GM12873 (cell line): Measurements from ENCODE around the gene CNPY2.

ENCODE experiments used
- TF ChIP-seq, protein P1 (sequence below): IDR thresholded peaks from 2 replicates; pipeline ENCODE4 v1.5.1; 2012; ENCODE audit warnings: low read depth, mild to moderate bottlenecking, moderate library complexity, low read length, control low read depth; ENCODE audit not compliant: insufficient read depth; ENCODE audit errors: missing control alignments

CNPY2 gene

DNA sequence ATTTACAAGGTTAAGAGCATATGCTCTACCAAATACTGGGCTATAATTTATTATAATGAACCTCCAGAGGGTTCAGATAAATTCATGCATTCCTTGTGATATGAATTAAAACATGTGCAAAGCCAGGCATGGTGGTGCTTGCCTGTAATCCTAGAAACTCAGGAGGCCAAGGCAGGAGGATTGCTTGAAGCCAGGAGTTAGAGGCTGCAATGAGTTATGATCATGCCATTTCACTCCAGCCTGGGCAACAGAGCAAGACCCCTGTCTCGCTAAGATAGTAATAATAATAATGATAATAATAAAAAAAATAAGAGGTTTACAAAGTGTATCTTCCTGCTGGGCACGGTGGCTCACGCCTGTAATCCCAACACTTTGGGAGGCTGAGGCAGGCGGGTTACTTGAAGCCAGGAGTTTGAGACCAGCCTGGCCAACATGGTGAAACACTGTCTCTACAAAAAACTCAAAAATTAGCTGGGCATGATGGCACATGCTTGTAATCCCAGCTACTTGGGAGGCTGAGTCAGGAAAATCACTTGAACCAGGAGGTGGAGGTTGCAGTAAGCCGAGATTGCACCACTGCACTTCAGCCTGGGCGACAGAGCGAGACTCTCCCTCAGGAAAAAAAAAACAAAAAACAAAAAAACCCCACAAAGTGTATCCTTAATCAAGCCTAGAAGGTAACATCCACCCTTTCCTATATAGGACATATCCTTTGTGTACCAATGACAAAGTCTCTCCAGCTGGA lies 8.4 kb downstream of the CNPY2 start:
- TF ChIP-seq, protein P1, sequence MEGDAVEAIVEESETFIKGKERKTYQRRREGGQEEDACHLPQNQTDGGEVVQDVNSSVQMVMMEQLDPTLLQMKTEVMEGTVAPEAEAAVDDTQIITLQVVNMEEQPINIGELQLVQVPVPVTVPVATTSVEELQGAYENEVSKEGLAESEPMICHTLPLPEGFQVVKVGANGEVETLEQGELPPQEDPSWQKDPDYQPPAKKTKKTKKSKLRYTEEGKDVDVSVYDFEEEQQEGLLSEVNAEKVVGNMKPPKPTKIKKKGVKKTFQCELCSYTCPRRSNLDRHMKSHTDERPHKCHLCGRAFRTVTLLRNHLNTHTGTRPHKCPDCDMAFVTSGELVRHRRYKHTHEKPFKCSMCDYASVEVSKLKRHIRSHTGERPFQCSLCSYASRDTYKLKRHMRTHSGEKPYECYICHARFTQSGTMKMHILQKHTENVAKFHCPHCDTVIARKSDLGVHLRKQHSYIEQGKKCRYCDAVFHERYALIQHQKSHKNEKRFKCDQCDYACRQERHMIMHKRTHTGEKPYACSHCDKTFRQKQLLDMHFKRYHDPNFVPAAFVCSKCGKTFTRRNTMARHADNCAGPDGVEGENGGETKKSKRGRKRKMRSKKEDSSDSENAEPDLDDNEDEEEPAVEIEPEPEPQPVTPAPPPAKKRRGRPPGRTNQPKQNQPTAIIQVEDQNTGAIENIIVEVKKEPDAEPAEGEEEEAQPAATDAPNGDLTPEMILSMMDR = no peak

DNA sequence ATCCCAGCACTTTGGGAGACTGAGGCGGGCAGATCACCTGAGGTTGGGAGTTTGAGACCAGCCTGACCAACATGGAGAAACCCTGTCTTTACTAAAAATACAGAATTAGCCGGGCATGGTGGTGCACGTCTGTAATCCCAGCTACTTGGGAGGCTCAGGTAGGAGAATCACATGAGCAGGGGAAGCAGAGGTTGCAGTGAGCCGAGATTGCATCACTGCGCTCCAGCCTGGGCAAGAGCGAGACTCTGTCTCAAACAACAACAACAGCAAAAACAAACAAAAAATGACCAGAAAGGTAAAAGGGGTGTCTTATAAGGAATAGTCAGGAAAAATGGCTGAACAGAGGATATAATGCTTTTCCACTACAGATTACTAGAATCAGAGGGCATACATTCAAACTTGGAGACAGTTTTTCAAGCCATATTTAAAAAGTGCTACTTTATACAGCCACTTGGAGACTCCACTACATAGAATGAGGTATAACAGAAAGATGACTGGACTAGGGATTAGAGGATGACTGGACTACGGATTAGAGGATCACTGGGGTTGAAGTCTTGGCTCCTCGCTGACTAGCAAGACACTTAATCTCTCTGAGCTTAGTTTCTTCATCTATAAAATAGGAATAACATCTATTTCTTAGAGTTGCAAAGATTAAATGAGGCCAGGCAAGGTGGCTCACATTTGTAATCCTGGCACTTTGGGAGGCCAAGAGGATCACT lies 10.8 kb downstream of the CNPY2 start:
- TF ChIP-seq, protein P1 = no peak

DNA sequence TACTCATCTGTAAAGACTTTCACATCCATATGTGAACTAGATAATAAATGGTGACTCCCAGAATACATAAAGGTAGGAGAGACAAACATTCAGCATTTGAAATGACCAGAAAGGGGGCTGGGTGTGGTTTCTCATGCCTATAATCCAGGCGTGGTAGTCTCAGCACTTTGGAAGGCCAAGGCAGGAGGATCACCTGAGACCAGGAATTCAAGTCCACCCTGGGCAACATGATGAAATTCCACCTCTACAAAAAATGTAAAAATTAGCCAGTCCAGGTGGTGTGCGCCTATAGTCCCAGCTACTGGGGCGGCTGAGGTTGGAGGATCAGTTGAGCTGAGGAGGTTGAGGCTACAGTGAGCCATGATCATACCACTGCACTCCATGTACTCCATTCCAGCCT lies 11.5 kb downstream of the CNPY2 start:
- TF ChIP-seq, protein P1 = no peak

DNA sequence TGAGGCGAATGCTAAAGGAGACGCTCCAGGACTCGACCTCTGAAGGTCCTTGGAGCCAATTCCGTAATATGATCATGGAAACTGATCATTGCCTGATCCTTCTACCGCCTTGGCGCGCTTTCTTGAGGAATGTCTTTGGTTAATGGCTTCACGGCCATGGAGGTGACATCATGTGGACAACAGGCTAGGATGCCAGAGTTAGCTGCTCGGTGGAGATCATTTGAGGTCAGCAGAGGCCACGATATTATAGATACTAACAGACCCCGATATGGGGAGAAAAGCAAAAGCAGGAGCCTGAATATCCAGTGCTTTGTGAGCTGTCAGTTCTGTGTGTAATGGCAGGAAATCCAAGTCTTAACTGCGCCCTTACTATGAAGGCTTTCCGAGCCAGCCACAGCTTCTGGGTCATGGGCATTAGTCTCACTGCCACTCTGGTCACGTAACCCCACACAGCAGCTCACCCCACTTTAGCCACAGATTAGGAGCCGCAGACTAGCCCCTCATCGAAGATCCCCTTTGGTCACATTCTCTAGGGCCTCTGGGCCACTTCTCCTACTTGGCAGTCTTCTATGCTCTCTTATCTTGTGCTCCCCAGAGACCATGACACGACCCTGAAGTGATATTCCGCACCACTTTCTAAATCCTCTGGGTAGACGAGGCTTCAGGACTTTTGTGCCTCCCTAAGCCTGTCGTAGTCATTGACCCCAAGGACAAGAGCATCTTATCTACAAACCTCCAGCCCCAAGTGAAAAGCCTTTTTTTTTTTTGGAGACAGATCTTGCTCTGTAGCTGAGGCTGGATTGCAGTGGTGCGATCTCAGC lies 14.9 kb downstream of the CNPY2 start:
- TF ChIP-seq, protein P1 = no peak

DNA sequence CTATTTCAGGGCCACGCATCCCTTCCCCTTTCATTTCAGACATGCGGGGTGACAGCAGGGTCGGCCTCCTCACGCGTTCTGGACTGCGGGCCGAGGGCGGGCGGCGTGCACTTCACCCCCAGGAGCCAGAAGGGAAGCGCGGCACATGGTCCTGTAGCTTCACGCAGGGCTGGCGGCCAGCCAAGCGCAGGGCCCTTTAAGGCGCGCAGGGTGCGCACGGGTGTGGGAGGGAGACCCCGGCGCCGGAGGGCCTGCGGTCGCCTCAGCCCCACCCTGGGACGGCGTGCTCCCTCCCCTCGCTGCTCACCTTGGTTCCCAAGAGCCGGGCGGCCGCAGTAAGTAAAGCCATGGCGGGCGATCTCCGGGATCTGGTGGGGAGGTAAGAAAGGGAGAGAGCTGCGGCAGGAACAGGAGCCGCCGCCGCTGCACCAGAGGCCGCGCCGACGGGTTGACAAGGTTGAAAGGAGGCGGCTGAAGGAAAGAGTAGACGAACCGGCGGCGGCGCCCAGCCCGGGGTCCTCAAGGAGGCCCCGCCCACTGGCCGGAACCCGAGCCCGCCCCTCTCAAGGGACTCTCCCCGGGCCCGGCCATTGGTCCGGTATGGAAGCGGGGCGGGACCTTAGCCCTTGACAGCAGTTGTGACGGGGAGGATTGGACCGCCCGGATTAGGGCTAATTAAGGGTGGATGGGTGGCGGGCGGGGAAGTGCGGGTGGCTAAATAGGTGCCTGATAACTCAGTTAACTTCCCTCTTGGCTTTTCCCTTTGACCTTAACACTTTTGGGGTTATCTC lies 15.7 kb downstream of the CNPY2 start, which contains the start of gene CS:
TSS of gene CS (minus strand) at position 478 of the 791 bp plus-strand sequence. CDS start at position 349, 129 bp downstream.
- TF ChIP-seq, protein P1 = no peak

DNA sequence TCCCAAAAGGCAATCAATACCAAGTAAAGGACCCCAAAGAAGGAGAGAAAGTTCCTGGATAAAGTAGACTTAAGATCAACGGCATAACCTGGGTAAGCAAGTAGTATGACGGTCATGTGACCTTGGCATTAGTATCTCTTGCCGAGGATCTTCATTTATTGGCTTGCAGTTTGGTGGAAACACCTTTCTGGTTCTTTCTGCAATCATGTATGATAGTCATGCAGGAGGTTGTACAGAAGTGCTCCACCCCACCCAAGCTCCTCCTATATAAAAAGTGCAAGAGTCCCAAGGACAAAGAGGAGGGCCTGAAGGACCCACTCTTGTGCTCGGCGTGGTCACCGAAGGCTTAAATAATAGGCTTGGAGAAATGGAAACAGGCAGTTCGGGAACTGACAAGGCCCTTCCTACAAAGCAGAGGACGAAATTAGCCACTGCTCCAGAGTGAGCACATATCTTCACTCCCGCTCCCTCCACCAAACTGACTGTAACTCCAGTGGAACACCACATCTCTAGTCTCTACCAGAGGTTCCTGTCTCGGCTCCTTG lies 16.4 kb downstream of the CNPY2 start:
- TF ChIP-seq, protein P1 = no peak
